Activated CD4-positive, alpha-beta T cell treated with anti-CD3 and anti-CD28 coated beads for 24 hours (primary cell): ENCODE results near the gene GNPTAB.
"Not testable (repeated sequence)": the region's sequence is repeated elsewhere in the genome, so short reads cannot be mapped to it uniquely, and the experiment has no call there.

ENCODE experiments used
- DNase-seq, 2 donors: peaks; one replicate each; pipeline ENCODE4 v3.0.0-alpha.2; 2020; ENCODE audit warnings: low read depth in 2 of 2

Gene GNPTAB

GRCh38 chr12:101830367-101831325, at the start of gene GNPTAB:
Gene GNPTAB, minus strand, starts transcription at chr12:101830959. Its CDS starts 284 bp downstream, at chr12:101830675.
- DNase-seq: peak; percentile 90 to 94

DNA sequence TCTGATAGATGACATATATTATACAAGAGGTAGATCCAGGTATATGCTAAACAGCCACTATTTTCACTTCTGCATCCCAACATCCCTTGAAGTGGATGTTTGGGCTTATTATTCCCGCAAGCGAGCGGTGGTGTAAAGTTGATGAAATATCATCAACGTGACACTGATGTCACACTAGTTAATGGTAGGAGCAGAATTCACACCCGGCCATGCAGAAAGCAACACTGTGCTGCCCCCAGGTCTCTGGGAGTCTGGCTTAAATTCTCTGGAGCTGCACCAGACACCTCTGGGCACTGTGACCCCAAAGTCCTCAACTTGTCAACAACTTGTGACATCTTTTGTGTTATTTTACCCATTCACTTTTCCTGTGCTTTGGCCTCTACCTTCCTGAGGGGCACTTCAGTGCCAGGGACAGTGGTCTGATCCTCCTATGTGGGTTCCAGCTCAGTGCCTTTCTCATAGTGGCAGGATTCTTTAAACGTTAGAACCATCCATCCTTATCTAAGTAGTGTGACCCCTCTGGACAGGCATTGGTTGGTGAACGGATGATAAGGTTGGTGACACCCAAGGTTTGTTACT, 47.6 kb upstream of the GNPTAB start:
- no peak for DNase-seq

DNA sequence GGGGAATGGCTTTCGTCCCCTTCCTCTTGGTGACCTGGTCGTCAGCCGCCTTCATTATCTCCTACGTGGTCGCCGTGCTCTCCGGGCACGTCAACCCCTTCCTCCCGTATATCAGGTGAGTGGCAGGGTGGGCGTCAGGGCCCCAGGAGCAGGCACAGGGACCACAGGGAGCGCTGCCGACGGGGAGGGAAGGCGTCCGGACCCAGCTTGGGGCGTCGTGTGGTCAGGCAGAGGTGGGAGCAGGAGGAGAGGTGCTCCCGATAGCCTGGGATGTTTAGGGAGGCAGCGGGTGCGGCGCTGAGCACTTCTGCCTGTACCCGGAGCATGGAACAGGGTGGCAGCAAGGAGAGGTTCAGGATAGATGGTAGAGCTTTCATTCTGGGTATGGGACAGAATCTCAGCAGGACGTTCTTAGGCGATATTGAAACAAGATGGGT, 47.1 kb upstream of the GNPTAB start:
- no peak for DNase-seq

DNA sequence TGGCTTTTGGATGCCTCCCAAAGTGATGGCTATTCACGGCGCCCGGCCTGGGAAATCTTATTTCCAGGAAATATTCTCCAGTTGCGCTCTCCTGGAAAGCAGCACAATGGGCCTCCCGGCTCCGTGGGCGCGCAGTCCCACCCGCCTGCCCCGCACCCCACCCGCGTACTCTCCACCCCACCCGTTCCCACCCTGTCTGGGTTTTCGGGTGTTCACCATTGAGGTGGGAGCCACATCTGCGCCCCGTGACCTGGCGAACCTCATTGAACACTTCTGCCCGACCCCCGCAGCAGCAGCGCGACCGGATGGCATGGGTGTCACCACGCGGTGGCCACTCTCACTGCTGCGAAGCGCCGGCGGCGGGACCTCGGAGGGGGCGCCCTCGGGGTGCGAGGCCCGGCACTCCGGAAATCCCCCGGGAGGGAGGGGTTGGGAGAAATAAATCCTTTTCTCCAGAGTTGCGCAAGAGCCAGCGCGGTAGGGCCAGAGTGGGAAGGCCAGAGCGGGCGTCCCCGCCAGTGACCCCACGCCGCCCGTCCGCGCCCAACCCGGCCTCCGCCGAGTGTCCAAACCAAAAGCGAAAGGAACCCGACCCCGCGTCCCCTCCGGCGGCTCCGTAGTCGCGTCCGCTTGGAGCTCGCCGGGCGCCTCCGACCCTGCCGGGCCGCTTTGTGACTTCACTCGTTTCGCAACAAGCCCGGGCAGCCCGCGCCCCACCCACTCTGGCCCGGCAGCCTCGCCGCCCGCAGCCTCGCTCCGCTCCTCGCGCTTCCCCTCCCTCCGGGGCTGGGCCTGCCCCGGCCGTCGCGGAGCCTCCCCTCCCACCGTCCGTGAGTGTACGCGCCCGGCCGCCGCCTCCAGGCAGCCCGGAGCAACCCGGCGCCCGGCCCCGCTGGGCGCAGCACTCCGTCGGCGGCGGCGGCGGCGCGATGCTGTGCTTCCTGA, 46.4 kb upstream of the GNPTAB start, which contains the start of gene DRAM1:
Gene DRAM1, plus strand, starts transcription at position 720 of the 945 bp plus-strand sequence. Its CDS starts 210 bp downstream, at position 930.
- peak; percentile 47 to 58 for DNase-seq

- DNase-seq: no peak
These were observed 45.6 kb upstream of the GNPTAB start for GRCh38 chr12:101876322-101876860.

DNA sequence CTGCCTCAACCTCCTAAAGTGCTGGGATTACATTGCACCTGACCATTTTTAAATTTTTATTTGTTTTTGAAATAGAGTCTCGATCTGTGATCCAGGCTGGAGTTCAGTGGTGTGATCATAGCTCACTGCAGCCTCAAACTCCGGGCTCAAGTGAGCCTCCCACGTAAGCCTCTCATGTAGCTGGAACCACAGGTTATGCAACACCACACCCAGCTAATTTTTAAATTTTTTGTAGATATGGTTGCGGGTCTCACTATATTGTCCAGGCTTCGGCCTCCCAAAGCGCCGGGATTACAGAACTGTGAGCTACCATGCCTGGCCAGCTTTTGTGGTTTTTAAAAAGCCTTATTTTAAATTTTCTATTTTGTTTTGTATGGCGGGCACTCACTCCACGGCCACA, 44.4 kb upstream of the GNPTAB start:
- no peak for DNase-seq

- no peak for DNase-seq
These were observed 40.2 kb upstream of the GNPTAB start for GRCh38 chr12:101870925-101871324.

GRCh38 chr12:101867619-101868018, 36.9 kb upstream of the GNPTAB start:
- DNase-seq: not testable (repeated sequence)

GRCh38 chr12:101866615-101867373, 36.0 kb upstream of the GNPTAB start:
- no peak for DNase-seq

GRCh38 chr12:101863981-101864380, 33.2 kb upstream of the GNPTAB start:
- no peak for DNase-seq

- no peak for DNase-seq
These were observed 31.5 kb upstream of the GNPTAB start for GRCh38 chr12:101862245-101862644.

GRCh38 chr12:101861688-101862087, 30.9 kb upstream of the GNPTAB start:
- DNase-seq: not testable (repeated sequence)

DNA sequence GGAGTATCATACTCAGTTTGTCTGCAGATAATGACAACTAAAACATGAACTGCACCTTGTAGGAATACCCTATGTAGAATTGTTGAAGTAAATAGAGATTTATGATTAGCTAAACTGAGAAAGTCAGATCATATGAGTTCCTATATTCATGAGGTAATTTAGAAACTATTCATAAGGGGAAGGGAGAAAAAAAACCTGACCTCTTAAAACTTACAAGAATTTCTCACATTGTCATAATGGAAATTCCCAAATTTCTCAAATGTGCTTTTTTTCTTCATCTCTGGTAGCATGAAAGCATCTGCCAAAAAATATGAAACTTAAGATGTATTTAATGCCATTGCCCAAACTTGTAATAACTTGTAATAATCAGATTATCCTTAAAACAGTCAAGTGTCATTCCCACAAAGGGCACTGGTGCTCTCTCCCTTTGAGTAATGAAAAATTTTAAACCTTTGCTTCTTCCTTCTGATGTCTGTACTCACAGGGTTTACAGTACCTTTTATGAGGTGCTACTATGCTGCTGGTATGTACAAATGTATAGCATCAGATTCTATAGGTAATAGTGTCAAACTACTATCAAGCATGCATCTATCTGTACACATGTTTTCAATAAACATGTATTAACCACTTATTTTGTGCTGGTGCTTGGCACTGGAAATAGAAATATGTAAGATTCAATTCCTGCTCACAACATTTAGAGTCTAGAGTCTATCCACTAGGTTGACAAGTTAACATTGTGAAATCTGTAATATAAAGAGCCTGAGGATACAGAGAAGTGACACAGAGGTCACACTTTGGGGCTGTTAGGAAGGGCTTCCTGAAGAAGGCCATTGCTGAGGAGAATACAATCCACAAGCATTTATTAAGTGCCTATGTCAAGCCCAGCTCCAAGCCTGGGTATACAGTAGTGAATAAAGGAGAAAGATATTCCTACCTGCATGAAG, 29.2 kb upstream of the GNPTAB start:
- no peak for DNase-seq

- DNase-seq: no peak
These were observed 27.6 kb upstream of the GNPTAB start for GRCh38 chr12:101858361-101858760.

GRCh38 chr12:101857043-101857558, 26.3 kb upstream of the GNPTAB start:
- DNase-seq: no peak

GRCh38 chr12:101856614-101857013, 25.9 kb upstream of the GNPTAB start:
- not testable (repeated sequence) for DNase-seq

GRCh38 chr12:101855976-101856375, 25.2 kb upstream of the GNPTAB start:
- DNase-seq: no peak

DNA sequence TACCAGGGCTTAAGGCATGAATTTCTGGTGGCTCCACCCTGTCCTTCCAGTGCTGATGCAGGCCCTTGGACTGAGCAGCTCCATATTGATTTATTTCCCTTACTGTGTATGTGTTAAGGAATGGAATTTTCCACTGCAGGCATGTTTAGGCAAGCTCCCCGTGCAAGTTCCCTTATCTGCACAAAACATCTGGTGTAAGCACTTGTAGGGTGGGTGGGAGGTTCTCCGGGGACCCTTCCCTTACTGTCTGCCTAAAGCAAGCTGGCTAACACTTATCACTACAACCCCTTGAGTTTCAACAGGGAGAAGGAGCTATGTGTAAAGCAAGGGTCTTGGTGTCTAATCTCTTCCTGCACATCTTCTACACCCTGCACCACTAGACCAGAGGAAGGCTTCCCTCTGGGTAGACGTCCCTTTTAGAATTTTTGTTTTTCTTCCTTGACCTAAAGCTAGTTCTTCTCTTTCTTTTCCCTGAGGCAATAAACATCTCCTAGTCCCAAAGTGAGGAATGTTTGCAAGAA, 24.7 kb upstream of the GNPTAB start:
- DNase-seq: no peak

DNA sequence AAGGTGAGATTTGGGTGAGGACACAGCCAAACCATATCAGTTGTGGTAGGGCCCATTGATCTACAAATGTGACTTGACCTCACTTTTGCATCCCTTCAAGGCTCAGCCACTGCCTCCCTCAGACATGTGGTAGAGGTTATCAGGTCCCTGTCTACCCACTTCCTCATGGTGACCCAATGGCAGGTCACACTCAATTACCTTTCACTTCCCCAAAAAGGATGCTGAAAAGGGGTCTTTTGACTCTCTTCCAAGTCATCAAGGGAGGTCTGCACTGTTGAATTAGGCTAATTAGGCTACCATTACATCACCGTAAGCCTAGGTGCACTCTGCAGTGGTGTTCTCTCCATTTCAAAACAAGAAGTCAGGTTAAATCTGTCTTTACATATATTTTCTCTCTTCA, 24.0 kb upstream of the GNPTAB start:
- no peak for DNase-seq
